Neural cell (in vitro differentiated cells): ENCODE measurements around the gene HNRNPM. TPM values are rescaled to one million over a fixed set of nuclear protein-coding genes. Genes with fewer than 3 reads are reported as not detected.
"Not testable (repeated sequence)": the region's sequence is repeated elsewhere in the genome, so short reads cannot be mapped to it uniquely, and the experiment has no call there.

Source experiments
- H2AFZ ChIP-seq: fragments of 200-600, 300-800 bp; sonication (generic), shearing (Covaris generic); 2 replicates; pipeline ENCODE4 v1.6.0; 2014; ENCODE audit warnings: low read depth, mild to moderate bottlenecking, antibody characterized with exemption, low read length, moderate library complexity
- H3F3A ChIP-seq: fragments of 200-600 bp; shearing (Covaris generic); 2 replicates; pipeline ENCODE4 v1.6.1; 2016; ENCODE audit warnings: mild to moderate bottlenecking, moderate library complexity, mixed read lengths, antibody characterized with exemption, low read length; ENCODE audit not compliant: insufficient read depth, poor library complexity, severe bottlenecking
- H3K27ac ChIP-seq: fragments of 200-600, 300-800 bp; sonication (generic), shearing (Covaris generic); 2 replicates; pipeline ENCODE4 v1.5.1; 2014; ENCODE audit warnings: mild to moderate bottlenecking, low read length, moderate library complexity
- H3K27me3 ChIP-seq: fragments of 300-800, 200-600 bp; sonication (generic), shearing (Covaris generic); 2 replicates; pipeline ENCODE4 v1.6.0; 2014; ENCODE audit warnings: mild to moderate bottlenecking, low read depth, low read length, moderate library complexity; ENCODE audit not compliant: insufficient read depth
- H3K36me3 ChIP-seq: fragments of 300-800, 200-600 bp; sonication (generic), shearing (Covaris generic); 2 replicates; pipeline ENCODE4 v1.5.1; 2014; ENCODE audit warnings: mild to moderate bottlenecking, antibody characterized with exemption, low read length, moderate library complexity; ENCODE audit not compliant: insufficient read depth
- H3K4me2 ChIP-seq: fragments of 300-800, 200-600 bp; sonication (generic), shearing (Covaris generic); 2 replicates; pipeline ENCODE4 v1.6.0; 2014; ENCODE audit warnings: mild to moderate bottlenecking, low read length
- H3K4me3 ChIP-seq: fragments of 300-800, 200-600 bp; sonication (generic), shearing (Covaris generic); 2 replicates; pipeline ENCODE4 v1.5.1; 2014; ENCODE audit warnings: mild to moderate bottlenecking, low read length, moderate library complexity
- H3K79me2 ChIP-seq: fragments of 200-600 bp; shearing (Covaris generic); replicated peaks from 2 replicates; pipeline ENCODE4 v1.6.0; 2014; ENCODE audit warnings: mild to moderate bottlenecking, low read length, moderate library complexity; ENCODE audit not compliant: insufficient read depth
- H3K9ac ChIP-seq: fragments of 300-800, 200-600 bp; sonication (generic), shearing (Covaris generic); 2 replicates; pipeline ENCODE4 v1.6.1; 2016; ENCODE audit warnings: mild to moderate bottlenecking, low read length, mixed read lengths
- H3K9me2 ChIP-seq: fragments of 200-600 bp; shearing (Covaris generic); 2 replicates; pipeline ENCODE4 v1.6.1; 2016; ENCODE audit warnings: mild to moderate bottlenecking, low read length, mixed read lengths; ENCODE audit not compliant: insufficient read depth
- H3K9me3 ChIP-seq: fragments of 200-600, 300-800 bp; sonication (generic), shearing (Covaris generic); 2 replicates; pipeline ENCODE4 v1.6.1; 2016; ENCODE audit warnings: mild to moderate bottlenecking, mixed run types, low read length, moderate library complexity, mixed read lengths
- H4K20me1 ChIP-seq: fragments of 200-600 bp; shearing (Covaris generic); 2 replicates; pipeline ENCODE4 v1.6.1; 2016; ENCODE audit warnings: mild to moderate bottlenecking, mixed run types; ENCODE audit not compliant: insufficient read depth
- EP300 ChIP-seq: fragments of 450-650 bp; conservative IDR thresholded peaks from 2 replicates; pipeline ENCODE4 v1.6.1; 2014; ENCODE audit warnings: antibody characterized with exemption, mild to moderate bottlenecking, moderate library complexity; ENCODE audit not compliant: poor library complexity, severe bottlenecking
- EZH2 ChIP-seq: fragments of 200-600, 300-800 bp; shearing (Covaris generic), sonication (generic); IDR thresholded peaks from 2 replicates; pipeline ENCODE4 v1.6.1; 2014; ENCODE audit warnings: antibody characterized with exemption, low read length, borderline replicate concordance, mild to moderate bottlenecking; ENCODE audit not compliant: insufficient read depth, poor library complexity, severe bottlenecking
- MXI1 ChIP-seq: fragments of 450-650 bp; conservative IDR thresholded peaks from 2 replicates; pipeline ENCODE4 v1.6.1; 2014; ENCODE audit warnings: antibody characterized with exemption, mild to moderate bottlenecking; ENCODE audit not compliant: poor library complexity, severe bottlenecking
- POLR2AphosphoS5 ChIP-seq: IDR thresholded peaks from 2 replicates; pipeline ENCODE4 v1.6.1; 2012
- RAD21 ChIP-seq: fragments of 450-650 bp; conservative IDR thresholded peaks from 2 replicates; pipeline ENCODE4 v1.6.1; 2014; ENCODE audit warnings: antibody characterized with exemption, mild to moderate bottlenecking, moderate library complexity
- SMC3 ChIP-seq: fragments of 450-650 bp; conservative IDR thresholded peaks from 2 replicates; pipeline ENCODE4 v1.6.1; 2014; ENCODE audit warnings: antibody characterized with exemption, mild to moderate bottlenecking, moderate library complexity; ENCODE audit not compliant: poor library complexity
- TAF1 ChIP-seq: IDR thresholded peaks from 2 replicates; pipeline ENCODE4 v1.6.1; 2012; ENCODE audit warnings: low read depth
- polyA plus RNA-seq: library from polyadenylated mRNA; depleted of rRNA; stranded (reverse); fragments of >200 nt; gene quantifications from 2 replicates; pipeline ENCODE4 v1.2.3, GENCODE V29; 2014
- TF ChIP-seq, protein P1 (sequence below): IDR thresholded peaks from 2 replicates; pipeline ENCODE4 v1.6.1; 2012; ENCODE audit warnings: borderline replicate concordance
- TF ChIP-seq, protein P2 (sequence below): fragments of 450-650 bp; IDR thresholded peaks from 2 replicates; pipeline ENCODE4 v1.5.1; 2014; ENCODE audit warnings: antibody characterized with exemption, mild to moderate bottlenecking, moderate library complexity; ENCODE audit not compliant: poor library complexity, severe bottlenecking

The HNRNPM gene
- polyA plus RNA-seq, 1 donor from 2014 or later, result 91.7 TPM

DNA sequence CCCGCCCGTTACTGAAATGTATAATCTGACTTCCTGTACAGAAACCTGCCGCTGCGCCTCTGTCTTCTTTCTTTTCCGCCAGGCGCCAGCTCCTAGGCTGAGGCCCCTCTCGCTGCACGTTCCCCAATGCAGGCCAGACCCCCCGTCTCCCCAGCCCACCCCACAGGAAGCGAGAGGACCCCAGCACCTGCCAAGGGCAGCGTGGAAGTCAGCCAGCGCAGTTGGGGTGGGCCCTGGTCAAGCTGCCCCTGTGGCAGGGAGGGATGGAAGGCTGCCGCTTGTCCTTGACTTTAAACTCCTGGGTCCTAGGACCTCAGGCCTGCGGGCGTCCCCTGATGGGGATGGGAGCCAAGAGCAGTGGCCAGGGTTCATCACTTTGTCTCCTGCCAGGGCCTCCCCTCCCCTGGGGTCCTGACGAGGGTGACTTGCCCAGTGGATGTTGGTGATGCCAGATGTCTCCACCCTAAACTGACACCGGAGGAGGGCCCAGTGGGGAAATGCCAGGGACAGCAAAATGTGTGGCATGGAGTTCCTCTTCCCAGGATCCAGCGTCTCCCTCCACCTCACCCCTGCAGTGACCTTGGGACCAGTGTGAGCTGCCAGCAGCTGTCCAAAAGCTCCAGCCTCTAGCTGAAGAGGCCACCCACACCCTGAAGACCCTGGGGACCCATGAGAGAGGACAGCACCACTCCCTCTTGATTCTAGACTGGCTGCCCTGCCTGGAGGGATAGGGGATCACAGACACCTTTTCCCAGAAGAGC, 40.2 kb upstream of the HNRNPM start:
- no peaks in the 10 kb centered on the region for H3K9me2 ChIP-seq
- no peak overlapping the region for H3K4me2 ChIP-seq
- H3K9me3 ChIP-seq, result no peaks in the 10 kb centered on the region
- no peak overlapping the region for H2AFZ ChIP-seq
- H3F3A ChIP-seq, result no peaks in the 10 kb centered on the region
- no peak overlapping the region for H3K4me3 ChIP-seq
- H3K79me2 ChIP-seq, result no peaks in the 10 kb centered on the region
- H3K27ac ChIP-seq, result no peak overlapping the region
- no peaks in the 10 kb centered on the region for H4K20me1 ChIP-seq
- H3K36me3 ChIP-seq, result no peaks in the 10 kb centered on the region
- no peaks in the 10 kb centered on the region for H3K27me3 ChIP-seq
- no peak overlapping the region for H3K9ac ChIP-seq
- TF ChIP-seq, protein P1, sequence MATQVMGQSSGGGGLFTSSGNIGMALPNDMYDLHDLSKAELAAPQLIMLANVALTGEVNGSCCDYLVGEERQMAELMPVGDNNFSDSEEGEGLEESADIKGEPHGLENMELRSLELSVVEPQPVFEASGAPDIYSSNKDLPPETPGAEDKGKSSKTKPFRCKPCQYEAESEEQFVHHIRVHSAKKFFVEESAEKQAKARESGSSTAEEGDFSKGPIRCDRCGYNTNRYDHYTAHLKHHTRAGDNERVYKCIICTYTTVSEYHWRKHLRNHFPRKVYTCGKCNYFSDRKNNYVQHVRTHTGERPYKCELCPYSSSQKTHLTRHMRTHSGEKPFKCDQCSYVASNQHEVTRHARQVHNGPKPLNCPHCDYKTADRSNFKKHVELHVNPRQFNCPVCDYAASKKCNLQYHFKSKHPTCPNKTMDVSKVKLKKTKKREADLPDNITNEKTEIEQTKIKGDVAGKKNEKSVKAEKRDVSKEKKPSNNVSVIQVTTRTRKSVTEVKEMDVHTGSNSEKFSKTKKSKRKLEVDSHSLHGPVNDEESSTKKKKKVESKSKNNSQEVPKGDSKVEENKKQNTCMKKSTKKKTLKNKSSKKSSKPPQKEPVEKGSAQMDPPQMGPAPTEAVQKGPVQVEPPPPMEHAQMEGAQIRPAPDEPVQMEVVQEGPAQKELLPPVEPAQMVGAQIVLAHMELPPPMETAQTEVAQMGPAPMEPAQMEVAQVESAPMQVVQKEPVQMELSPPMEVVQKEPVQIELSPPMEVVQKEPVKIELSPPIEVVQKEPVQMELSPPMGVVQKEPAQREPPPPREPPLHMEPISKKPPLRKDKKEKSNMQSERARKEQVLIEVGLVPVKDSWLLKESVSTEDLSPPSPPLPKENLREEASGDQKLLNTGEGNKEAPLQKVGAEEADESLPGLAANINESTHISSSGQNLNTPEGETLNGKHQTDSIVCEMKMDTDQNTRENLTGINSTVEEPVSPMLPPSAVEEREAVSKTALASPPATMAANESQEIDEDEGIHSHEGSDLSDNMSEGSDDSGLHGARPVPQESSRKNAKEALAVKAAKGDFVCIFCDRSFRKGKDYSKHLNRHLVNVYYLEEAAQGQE, result no peak
- TF ChIP-seq EZH2 (no peak), SMC3 (no peak), MXI1 (no peak), EP300 (no peak), RAD21 (no peak), TAF1 (no peak), POLR2AphosphoS5 (no peak)
- TF ChIP-seq, protein P2, sequence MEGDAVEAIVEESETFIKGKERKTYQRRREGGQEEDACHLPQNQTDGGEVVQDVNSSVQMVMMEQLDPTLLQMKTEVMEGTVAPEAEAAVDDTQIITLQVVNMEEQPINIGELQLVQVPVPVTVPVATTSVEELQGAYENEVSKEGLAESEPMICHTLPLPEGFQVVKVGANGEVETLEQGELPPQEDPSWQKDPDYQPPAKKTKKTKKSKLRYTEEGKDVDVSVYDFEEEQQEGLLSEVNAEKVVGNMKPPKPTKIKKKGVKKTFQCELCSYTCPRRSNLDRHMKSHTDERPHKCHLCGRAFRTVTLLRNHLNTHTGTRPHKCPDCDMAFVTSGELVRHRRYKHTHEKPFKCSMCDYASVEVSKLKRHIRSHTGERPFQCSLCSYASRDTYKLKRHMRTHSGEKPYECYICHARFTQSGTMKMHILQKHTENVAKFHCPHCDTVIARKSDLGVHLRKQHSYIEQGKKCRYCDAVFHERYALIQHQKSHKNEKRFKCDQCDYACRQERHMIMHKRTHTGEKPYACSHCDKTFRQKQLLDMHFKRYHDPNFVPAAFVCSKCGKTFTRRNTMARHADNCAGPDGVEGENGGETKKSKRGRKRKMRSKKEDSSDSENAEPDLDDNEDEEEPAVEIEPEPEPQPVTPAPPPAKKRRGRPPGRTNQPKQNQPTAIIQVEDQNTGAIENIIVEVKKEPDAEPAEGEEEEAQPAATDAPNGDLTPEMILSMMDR, result no peak

DNA sequence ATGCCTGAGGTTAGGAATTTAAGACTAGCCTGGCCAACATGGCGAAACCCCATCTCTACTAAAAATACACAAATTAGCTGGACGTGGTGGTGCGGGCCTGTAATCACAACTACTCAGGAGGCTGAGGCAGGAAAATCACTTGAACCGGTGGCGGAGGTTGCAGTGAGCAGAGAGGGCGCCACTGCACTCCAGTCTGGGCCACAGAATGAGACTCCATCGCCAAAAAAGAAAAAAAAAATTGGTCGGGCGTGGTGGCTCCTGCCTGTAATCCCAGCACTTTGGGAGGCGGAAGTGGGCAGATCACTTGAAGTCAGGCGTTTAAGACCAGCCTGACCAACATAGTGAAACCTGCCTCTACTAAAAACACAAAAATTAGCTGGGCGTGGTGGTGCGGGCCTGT, 34.1 kb upstream of the HNRNPM start:
- not testable (repeated sequence) for H3F3A ChIP-seq

More for the DNA sequence above, 34.1 kb upstream of the HNRNPM start:
- not testable (repeated sequence) for H3K4me3 ChIP-seq, H3K79me2 ChIP-seq, H3K9ac ChIP-seq, H3K4me2 ChIP-seq, H3K27me3 ChIP-seq, H4K20me1 ChIP-seq, H2AFZ ChIP-seq, H3K27ac ChIP-seq, H3K9me2 ChIP-seq, H3K36me3 ChIP-seq, H3K9me3 ChIP-seq
